ENCODE results near the gene HMCN2. TPM values are rescaled to one million over a fixed set of nuclear protein-coding genes. Genes with fewer than 3 reads are reported as not detected.

The HMCN2 gene
- total RNA-seq, 1 donor from 2014 or later = not detected

GRCh38 chr9:130333041-130333711 lies 67.6 kb downstream of the HMCN2 start:
- no peak for ATAC-seq (ENCODE audit: low read depth)

GRCh38 chr9:130333712-130334062 lies 68.1 kb downstream of the HMCN2 start:
- Mint-ChIP-seq H3K4me1 (no peaks in the 10 kb centered on the region), H3K9me3 (no peaks in the 10 kb centered on the region), H3K27me3 (peaks cover 24% of the 10 kb centered on the region), H3K27ac (no peak overlapping the region), H3K4me3 (no peak overlapping the region), H3K36me3 (ENCODE audit: low read depth) (no peaks in the 10 kb centered on the region)
- ChIA-PET CTCF (no interaction called here), POLR2A (interaction anchor here (0.7 kb wide), 1 partner anchor 198 kb away, joined by 9 read pairs; no protein-coding TSS in a partner anchor)
- ATAC-seq (ENCODE audit: low read depth) = no peak
- no peak for TF ChIP-seq CTCF (IDR thresholded peaks at IDR 0.05)
- no peak for DNase-seq
- intact Hi-C loops (cut with micrococcal nuclease) = no loop called here

More at GRCh38 chr9:130333041-130333711, 67.6 kb downstream of the HMCN2 start:
- DNase-seq = no peak
- Mint-ChIP-seq H3K4me3 (no peak overlapping the region), H3K9me3 (no peaks in the 10 kb centered on the region), H3K4me1 (no peaks in the 10 kb centered on the region), H3K27ac (no peak overlapping the region), H3K36me3 (ENCODE audit: low read depth) (no peaks in the 10 kb centered on the region), H3K27me3 (peaks cover 29% of the 10 kb centered on the region)
- CTCF ChIA-PET = no interaction called here
- TF ChIP-seq CTCF (IDR thresholded peaks at IDR 0.05) = no peak
- intact Hi-C loops (cut with micrococcal nuclease) = no loop called here
- POLR2A ChIA-PET = no interaction called here

- no peaks in the 10 kb centered on the region for H3K9me3 Mint-ChIP-seq
- TF ChIP-seq CTCF (IDR thresholded peaks at IDR 0.05) = no peak
- no peaks in the 10 kb centered on the region for H3K4me1 Mint-ChIP-seq
- no peak overlapping the region for H3K4me3 Mint-ChIP-seq
- ChIA-PET CTCF (no interaction called here), POLR2A (no interaction called here)
- H3K27me3 Mint-ChIP-seq = peaks cover 18% of the 10 kb centered on the region
- no peak overlapping the region for H3K27ac Mint-ChIP-seq
- DNase-seq = no peak
- no peaks in the 10 kb centered on the region for H3K36me3 Mint-ChIP-seq (ENCODE audit: low read depth)
- no peak for ATAC-seq (ENCODE audit: low read depth)
- intact Hi-C loops (cut with micrococcal nuclease) = no loop called here
These were observed 69.4 kb downstream of the HMCN2 start for GRCh38 chr9:130334915-130335314.

- ATAC-seq (ENCODE audit: low read depth) (no peak), DNase-seq (no peak)
- TF ChIP-seq CTCF (IDR thresholded peaks at IDR 0.05) = no peak
- H3K27me3 Mint-ChIP-seq = peaks cover 16% of the 10 kb centered on the region
- H3K9me3 Mint-ChIP-seq = no peaks in the 10 kb centered on the region
- no peaks in the 10 kb centered on the region for H3K36me3 Mint-ChIP-seq (ENCODE audit: low read depth)
- CTCF ChIA-PET = interaction anchor here (0.6 kb wide), 1 partner anchor 606 kb away, joined by 3 read pairs; no protein-coding TSS in a partner anchor
- H3K27ac Mint-ChIP-seq = no peak overlapping the region
- intact Hi-C loops (cut with micrococcal nuclease) = no loop called here
- POLR2A ChIA-PET = no interaction called here
- no peaks in the 10 kb centered on the region for H3K4me1 Mint-ChIP-seq
- no peak overlapping the region for H3K4me3 Mint-ChIP-seq
These were observed 70.6 kb downstream of the HMCN2 start for GRCh38 chr9:130336027-130336610.

GRCh38 chr9:130336885-130337284 lies 71.3 kb downstream of the HMCN2 start:
- H3K27ac Mint-ChIP-seq = no peak overlapping the region

More at GRCh38 chr9:130336885-130337284, 71.3 kb downstream of the HMCN2 start:
- H3K36me3 Mint-ChIP-seq (ENCODE audit: low read depth) = no peaks in the 10 kb centered on the region
- no peak for TF ChIP-seq CTCF (IDR thresholded peaks at IDR 0.05)
- intact Hi-C loops (cut with micrococcal nuclease) = no loop called here
- no peaks in the 10 kb centered on the region for H3K4me1 Mint-ChIP-seq
- DNase-seq (no peak), ATAC-seq (ENCODE audit: low read depth) (no peak)
- H3K9me3 Mint-ChIP-seq = no peaks in the 10 kb centered on the region
- POLR2A ChIA-PET = interaction anchor here (0.7 kb wide), 1 partner anchor 221 kb away, joined by 4 read pairs; no protein-coding TSS in a partner anchor
- CTCF ChIA-PET = no interaction called here
- peaks cover 16% of the 10 kb centered on the region for H3K27me3 Mint-ChIP-seq
- H3K4me3 Mint-ChIP-seq = no peak overlapping the region

All from activated B cell treated with CpG ODN at 0.5 μM for 24 hours (primary cell).